Ishikawa (cell line): Measurements from ENCODE around the gene PSMD13.

Experiments used
- CEBPB ChIP-seq: IDR thresholded peaks from 2 replicates; pipeline ENCODE4 v1.6.1; 2012
- CREB1 ChIP-seq: IDR thresholded peaks from 2 replicates; pipeline ENCODE4 v1.6.1; 2012; ENCODE audit warnings: low read depth
- EGR1 ChIP-seq: IDR thresholded peaks from 2 replicates; pipeline ENCODE4 v1.6.1; 2012
- EP300 ChIP-seq: IDR thresholded peaks from 2 replicates; pipeline ENCODE4 v1.6.1; 2012; ENCODE audit warnings: borderline replicate concordance
- FOXM1 ChIP-seq: IDR thresholded peaks from 2 replicates; pipeline ENCODE4 v1.6.1; 2012; ENCODE audit warnings: low read depth, borderline replicate concordance
- MAX ChIP-seq: IDR thresholded peaks from 2 replicates; pipeline ENCODE4 v1.6.1; 2012
- NFIC ChIP-seq: IDR thresholded peaks from 2 replicates; pipeline ENCODE4 v1.6.1; 2012
- RAD21 ChIP-seq: IDR thresholded peaks from 2 replicates; pipeline ENCODE4 v1.6.1; 2012; ENCODE audit warnings: low read depth
- REST ChIP-seq: IDR thresholded peaks from 2 replicates; pipeline ENCODE4 v1.6.1; 2012; ENCODE audit warnings: low read depth, mild to moderate bottlenecking
- TAF1 ChIP-seq: IDR thresholded peaks from 2 replicates; pipeline ENCODE4 v1.6.1; 2012; ENCODE audit warnings: low read depth, mild to moderate bottlenecking
- TCF12 ChIP-seq: IDR thresholded peaks from 2 replicates; pipeline ENCODE4 v1.6.1; 2012; ENCODE audit warnings: low read depth
- TEAD4 ChIP-seq: IDR thresholded peaks from 2 replicates; pipeline ENCODE4 v1.6.1; 2012
- USF1 ChIP-seq: IDR thresholded peaks from 2 replicates; pipeline ENCODE4 v1.6.1; 2012
- YY1 ChIP-seq: IDR thresholded peaks from 2 replicates; pipeline ENCODE4 v1.6.1; 2012; ENCODE audit warnings: low read depth
- ZBTB7A ChIP-seq: IDR thresholded peaks from 2 replicates; pipeline ENCODE4 v1.6.1; 2012; ENCODE audit warnings: low read depth

The PSMD13 gene

GRCh38 chr11:276219-276618, 39.4 kb downstream of the PSMD13 start:
- TF ChIP-seq CEBPB, result no peak
- no peak for TF ChIP-seq FOXM1
- TF ChIP-seq RAD21, result no peak
- TF ChIP-seq CREB1, result no peak
- no peak for TF ChIP-seq YY1
- no peak for TF ChIP-seq EGR1
- no peak for TF ChIP-seq USF1
- TF ChIP-seq REST, result no peak
- TF ChIP-seq TAF1, result no peak
- TF ChIP-seq MAX, result no peak
- TF ChIP-seq TEAD4, result no peak
- no peak for TF ChIP-seq EP300

GRCh38 chr11:278001-278951, 41.5 kb downstream of the PSMD13 start, which contains the start of gene NLRP6:
Gene NLRP6, plus strand, starts transcription at chr11:278407. Its CDS starts 163 bp downstream, at chr11:278570.
- TF ChIP-seq ZBTB7A, result no peak
- no peak for TF ChIP-seq YY1
- TF ChIP-seq REST, result no peak

GRCh38 chr11:279040-279965, 42.5 kb downstream of the PSMD13 start:
- TF ChIP-seq RAD21, result no peak
- TF ChIP-seq EP300, result no peak
- no peak for TF ChIP-seq REST
- peak; percentile 60; the same call in 1 of the 2 replicates for TF ChIP-seq ZBTB7A

GRCh38 chr11:279966-280705, 43.4 kb downstream of the PSMD13 start:
- TF ChIP-seq TCF12 (no peak), RAD21 (no peak), TEAD4 (no peak), FOXM1 (no peak), YY1 (no peak), REST (peak; percentile 88), TAF1 (no peak), CREB1 (no peak), CEBPB (no peak), ZBTB7A (no peak), EP300 (no peak), USF1 (0 out of 2 replicates have a peak, but pooled peaks have one; percentile 19), MAX (peak; percentile 82), EGR1 (no peak), NFIC (no peak)
